Stromal cell of bone marrow (primary cell): ENCODE data around the gene TMEM97.

Experiments used
- DNase-seq: peaks from one replicate; pipeline ENCODE4 v3.0.0-alpha.2; 2012; ENCODE audit warnings: low read depth

TMEM97 gene

DNA sequence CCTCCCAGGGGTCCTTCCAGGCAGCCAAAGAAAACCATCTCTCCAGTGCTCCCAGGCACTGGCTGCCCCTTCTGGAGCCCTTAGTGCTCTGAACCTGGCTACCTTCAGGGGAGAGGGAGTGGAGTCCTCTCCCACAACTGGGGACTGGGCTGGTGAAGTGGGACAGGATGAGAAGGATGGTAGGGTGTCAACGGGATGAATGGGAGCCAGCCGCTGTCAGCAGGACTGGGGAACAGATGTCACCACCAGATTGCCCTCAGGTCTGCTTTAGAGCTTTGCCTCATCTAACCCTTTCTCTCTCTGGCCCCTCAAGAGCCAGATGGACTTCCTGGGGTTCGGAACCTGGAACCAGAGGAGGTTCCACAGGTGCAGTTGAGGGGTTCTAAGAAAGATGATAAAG lies 46.5 kb downstream of the TMEM97 start:
- DNase-seq: no peak

DNA sequence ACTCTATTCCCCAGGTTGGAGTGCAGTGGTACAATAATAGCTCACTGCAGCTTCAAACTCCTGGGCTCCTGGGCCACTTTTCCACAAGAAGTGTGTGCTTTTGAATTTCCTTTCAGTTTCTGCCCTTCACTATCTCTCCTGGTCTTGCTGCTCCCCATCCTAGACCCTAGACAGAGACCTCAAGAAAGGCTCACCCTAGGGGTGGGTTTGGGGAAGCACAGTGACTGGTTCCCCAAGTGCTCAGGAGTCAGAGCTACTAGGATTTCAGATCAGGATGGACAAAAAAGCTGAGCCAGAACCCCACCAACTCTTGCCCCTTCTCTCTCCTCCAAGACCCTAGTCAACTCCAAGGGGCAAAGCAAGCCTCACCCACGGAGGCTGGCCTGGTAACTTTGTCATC lies 47.6 kb downstream of the TMEM97 start:
- DNase-seq: no peak

DNA sequence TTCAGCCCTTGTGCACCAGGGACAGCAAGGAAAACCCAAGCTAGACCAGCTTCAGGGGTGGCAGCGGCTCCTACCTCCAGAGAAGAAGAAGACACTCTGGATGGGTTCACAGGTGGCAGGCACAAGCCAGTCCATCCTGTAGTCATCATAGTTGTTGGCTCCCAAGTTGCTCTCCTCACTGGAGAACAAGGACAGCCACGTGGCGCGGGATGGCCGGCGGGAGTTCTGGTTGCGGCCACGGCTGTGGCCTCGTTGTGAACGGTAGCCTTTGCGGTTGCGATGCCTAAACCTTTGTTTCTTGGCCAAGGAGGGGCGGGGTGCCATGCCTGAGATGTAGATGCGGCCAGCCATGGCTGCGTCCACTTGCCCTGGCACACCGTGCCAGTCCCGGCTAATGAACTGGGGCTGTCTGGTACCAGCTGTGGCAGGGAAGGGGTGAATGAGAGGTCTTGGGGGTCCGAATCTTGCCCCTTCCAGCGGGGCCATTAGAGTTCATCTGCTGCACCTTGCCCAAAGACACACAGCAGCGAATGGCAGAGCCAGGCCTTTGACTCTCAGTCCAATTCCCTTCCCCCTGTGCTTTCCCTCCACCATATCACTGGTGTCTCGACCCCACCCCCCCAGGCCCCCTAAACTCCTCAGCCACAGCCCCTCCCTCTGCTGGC lies 48.8 kb downstream of the TMEM97 start:
- DNase-seq: no peak

DNA sequence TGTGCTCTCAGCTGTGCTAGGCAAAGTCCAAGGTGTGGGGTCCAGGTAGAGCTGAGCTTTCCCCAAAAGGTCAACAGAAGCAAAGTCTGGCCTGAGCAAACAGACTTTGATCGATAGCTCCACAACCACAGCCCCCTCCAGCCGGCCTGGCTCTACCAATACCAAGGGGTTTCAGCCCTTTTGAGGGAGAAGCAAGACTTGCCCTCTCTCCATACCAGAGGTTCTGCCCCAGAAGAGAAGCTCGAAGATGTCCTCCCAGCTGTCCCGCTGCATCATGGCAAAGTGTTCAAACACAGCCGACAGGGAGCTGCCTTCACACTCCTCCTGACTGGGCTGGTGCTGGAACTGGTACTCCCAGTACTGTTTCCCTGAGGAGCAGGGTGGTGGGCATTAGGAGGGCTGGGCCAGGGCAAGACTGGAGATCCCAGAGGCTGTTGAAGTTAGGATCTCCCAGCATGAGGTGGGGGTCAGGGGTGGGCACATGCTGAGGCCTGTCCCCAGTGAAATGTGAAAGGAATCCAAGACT lies 49.4 kb downstream of the TMEM97 start:
- DNase-seq: no peak

DNA sequence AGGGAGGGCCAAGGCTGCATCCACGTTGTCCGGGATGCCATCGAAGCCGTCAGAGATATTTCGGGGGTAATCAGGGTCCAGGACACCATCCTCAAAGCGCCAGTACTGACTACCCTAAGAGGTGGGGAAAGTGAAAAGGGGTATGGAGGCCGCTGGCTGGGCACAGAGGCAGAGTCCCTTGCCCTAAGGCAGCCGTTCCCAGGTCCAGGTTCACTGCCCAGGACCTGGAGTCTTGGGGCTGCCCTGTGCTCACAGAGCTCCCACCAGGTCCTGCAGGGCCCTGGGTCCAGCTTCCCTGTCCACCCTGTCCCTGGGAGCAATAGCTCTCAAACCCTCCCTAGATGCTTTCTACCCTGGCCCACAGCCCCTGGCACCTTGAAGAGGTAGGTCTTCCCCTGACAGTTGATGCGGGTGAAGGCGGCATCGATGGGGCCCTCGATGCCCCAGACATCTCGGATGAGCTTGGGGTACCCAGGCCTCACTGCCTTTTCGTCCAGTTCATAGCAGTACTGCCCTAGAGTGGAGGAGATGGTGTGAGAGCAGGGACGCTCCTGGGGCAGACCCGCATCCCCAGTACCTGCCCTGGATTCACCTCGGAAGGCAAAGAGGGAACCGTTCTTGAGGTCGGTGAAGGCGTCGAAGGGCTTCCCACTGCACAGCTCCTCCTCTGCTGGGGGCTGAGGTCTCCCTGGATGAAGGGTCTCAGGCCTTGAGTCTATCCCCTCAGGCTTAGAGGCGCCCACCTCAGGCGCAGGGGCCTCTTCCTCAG lies 50.1 kb downstream of the TMEM97 start:
- no peak for DNase-seq

DNA sequence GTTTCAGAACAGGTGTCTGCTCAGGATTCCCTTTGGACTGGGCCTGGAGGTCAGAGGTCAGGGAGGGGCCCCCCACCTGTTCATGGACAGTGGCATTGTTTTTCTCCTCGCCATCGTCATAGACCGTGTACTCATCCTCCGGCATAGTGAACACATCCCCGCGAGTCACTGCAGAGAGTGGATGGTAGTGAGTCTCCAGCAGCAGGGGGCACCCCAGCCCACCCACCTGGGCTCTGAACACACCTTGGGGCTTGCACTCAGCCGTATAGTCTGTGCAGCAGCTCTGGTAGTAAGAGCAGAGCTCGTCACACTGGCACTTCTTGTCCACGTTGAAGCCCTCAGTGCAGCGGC lies 50.7 kb downstream of the TMEM97 start:
- DNase-seq: no peak

DNA sequence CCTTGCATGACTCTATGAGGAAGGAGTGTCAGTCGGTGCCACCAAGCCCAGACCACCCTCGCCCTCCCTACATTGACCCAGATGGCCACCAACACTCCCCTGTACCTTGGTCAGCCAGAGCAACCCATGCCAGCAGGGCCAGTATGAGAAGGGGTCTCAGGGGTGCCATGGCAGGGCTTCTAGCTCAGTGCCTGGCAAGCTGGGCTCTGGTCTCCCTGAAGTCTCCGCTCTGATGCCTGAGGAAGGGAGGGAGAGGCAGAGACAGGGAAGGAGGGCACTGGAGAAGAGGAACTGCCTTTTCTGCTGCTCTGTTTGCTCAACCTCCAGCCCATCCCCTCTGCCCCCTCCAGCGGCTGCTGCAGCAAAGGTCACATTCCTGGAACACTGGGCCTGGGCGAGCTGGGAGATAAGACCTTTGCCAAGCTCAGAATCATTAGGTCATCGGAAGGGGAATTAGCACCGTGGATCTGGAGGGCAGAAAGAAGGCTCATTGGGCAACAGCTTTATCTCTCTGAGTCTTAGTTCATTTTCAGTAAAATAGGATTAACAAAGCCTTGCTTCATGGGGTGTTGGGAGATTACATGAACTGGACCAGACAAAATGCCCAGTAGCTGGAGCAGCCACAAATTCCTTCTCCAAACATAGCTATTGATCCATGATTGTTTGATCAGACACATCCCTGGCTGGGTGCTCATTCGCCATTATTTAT lies 51.2 kb downstream of the TMEM97 start, which contains the start of gene VTN:
Gene VTN, minus strand, starts transcription at position 273 of the 709 bp plus-strand sequence. Its CDS starts 104 bp downstream, at position 169.
- DNase-seq: no peak

DNA sequence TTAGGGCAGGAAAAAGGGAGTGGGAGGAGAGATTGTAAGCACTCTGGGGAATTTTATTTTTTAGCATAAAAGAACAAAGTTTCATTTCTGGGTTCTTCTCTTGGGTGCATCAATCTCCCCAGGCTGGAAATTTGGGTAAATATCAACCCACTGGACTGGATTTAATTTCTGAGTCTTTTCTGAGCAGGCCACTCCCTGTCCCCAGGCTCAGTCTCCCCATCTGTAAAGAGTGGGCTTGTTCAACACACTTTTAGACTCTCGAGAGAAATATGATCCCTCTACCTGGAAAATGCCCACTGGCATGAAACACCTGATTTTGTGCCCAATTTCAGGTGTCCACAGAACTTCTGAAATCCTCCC lies 51.7 kb downstream of the TMEM97 start:
- DNase-seq: no peak

DNA sequence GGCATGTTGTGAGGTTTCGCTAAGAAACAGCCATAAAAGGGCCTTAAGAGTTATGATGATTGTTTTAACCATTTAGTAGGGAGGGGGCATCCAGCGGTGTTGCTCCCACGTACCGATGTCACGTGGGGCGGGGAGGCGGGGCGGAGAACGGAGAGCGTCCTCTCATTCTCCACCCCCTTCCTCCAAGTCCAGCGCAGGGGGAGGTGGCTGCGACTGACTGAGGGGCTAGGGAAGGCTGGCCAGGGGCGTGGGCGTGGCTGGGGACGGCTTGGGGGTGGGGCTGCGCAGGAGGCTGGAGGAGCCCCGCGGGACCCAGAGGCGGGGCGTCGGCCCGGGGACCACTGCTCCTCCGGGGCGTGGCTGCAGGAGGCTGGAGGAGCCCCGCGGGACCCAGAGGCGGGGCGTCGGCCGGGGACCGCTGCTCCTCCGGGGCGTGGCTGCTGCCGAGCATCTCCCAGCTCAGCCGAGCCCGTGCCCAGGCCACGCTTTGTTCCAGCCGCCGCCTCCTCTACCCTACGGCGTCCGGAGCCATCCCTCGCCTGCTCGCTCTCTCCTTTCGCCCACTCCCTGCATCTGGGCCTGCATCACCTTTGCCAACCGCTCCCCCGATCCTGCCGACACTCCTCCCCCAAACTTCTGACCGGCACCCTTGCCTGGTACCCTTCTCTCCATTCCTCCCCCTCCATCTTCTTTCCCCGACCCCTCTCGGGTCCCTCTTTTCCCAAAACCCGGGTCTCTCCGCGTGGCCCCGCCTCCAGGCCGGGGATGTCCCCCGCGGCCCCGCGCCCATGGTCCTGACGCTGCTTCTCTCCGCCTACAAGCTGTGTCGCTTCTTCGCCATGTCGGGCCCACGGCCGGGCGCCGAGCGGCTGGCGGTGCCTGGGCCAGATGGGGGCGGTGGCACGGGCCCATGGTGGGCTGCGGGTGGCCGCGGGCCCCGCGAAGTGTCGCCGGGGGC lies 52.5 kb downstream of the TMEM97 start, which contains the start of gene SARM1:
Gene SARM1, plus strand, starts transcription at position 450 of the 958 bp plus-strand sequence. Its CDS starts 339 bp downstream, at position 789.
- peak; percentile 44 for DNase-seq

DNA sequence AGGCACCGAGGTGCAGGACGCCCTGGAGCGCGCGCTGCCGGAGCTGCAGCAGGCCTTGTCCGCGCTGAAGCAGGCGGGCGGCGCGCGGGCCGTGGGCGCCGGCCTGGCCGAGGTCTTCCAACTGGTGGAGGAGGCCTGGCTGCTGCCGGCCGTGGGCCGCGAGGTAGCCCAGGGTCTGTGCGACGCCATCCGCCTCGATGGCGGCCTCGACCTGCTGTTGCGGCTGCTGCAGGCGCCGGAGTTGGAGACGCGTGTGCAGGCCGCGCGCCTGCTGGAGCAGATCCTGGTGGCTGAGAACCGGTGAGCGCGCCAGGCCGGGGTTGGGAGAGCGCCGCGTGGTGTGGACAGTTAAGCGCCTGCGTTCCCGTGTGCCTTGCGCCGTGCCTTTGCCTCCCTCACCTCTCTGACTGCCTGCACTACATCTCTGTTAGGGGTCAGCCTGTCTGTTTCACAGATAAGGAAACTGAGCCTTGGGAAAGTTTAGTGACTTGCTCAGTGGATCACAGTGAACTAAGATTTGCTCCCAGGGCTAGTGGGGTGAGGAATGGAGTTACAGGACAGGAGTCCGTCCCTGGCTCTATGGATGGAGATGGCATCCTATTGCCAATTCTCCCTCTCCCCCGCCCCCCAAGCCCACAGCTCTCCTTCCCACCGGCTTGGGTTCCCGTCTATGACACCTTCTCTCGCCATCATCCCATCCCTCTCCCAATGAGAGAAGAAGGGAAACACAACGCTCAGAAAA lies 53.4 kb downstream of the TMEM97 start:
- no peak for DNase-seq

DNA sequence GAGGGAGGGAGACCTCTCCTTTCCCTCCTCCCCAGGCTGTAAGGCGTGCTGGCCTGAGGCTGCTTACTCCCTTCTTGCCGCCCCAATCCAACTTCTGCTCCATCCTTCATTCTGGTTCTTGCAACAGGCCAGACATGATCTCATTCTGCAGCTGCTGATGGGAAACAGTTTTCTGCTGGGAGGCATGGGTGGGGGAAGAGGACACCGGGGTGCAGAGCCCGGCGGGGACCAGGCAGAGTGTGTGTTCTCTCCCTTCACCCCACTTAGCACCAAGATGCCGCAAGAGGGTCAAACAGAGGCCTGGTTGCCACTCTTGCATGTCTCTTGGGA lies 53.9 kb downstream of the TMEM97 start:
- no peak for DNase-seq
